ENCODE data around the gene RALGPS1. TPM values are rescaled to one million over a fixed set of nuclear protein-coding genes. Genes with fewer than 3 reads are reported as not detected.

The RALGPS1 gene
- total and polyA plus RNA-seq, 2 donors (not counting 1 experiment from before 2014, with no cell fraction given): 2.0 to 5.9 TPM

DNA sequence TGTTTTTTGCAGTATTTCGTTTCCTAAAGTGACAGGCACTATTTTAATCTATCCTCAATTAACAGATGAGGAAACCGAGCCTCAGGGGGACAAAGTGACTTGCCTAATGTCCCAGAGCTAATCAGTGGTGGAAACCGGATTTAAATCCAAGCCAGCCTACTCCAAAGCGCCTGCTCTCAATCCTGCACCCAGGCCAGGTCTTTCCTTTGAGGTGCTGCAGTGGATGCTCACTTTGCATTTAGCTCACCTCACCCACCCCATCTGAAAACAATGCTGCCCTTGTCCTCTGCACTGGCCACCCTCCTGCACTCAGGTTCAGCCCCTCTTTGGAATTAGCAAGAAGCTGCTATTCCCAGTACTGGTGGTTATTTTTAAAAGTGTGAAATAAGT, 191.9 kb downstream of the RALGPS1 start:
- Histone ChIP-seq H3K4me2 (ENCODE audit: extremely low read depth, insufficient read depth, low read length) (no peak overlapping the region), H3K79me2 (ENCODE audit: control insufficient read depth, insufficient read depth, low read length) (no peaks in the 10 kb centered on the region), H4K20me1 (ENCODE audit: control insufficient read depth, extremely low read depth, insufficient read depth, low read length) (no peaks in the 10 kb centered on the region), H2AFZ (ENCODE audit: low read length) (no peak overlapping the region), H3K4me3 (replicated peaks in 1 of 4; ENCODE audit: control extremely low read depth in 1 of 4, insufficient read depth in 1 of 4, low read depth in 3 of 4, low read length in 4 of 4) (no peak overlapping the region), H3K9ac (ENCODE audit: insufficient read depth, low read length) (no peak overlapping the region), H3K9me3 (ENCODE audit: control insufficient read depth, insufficient read depth, low read depth, low read length) (no peaks in the 10 kb centered on the region), H3K27ac (ENCODE audit: insufficient read depth, low read length) (no peak overlapping the region), H3K27me3 (ENCODE audit: control insufficient read depth, insufficient read depth, low read length) (no peaks in the 10 kb centered on the region), H3K4me1 (ENCODE audit: control insufficient read depth, extremely low read depth, insufficient read depth, low read length) (peaks cover 8% of the 10 kb centered on the region), H3K36me3 (ENCODE audit: control insufficient read depth, insufficient read depth, low read length) (peaks cover 20% of the 10 kb centered on the region)
- DNase-seq (ENCODE audit: low read depth in 2 of 2): no peak
- TF ChIP-seq, protein P1, sequence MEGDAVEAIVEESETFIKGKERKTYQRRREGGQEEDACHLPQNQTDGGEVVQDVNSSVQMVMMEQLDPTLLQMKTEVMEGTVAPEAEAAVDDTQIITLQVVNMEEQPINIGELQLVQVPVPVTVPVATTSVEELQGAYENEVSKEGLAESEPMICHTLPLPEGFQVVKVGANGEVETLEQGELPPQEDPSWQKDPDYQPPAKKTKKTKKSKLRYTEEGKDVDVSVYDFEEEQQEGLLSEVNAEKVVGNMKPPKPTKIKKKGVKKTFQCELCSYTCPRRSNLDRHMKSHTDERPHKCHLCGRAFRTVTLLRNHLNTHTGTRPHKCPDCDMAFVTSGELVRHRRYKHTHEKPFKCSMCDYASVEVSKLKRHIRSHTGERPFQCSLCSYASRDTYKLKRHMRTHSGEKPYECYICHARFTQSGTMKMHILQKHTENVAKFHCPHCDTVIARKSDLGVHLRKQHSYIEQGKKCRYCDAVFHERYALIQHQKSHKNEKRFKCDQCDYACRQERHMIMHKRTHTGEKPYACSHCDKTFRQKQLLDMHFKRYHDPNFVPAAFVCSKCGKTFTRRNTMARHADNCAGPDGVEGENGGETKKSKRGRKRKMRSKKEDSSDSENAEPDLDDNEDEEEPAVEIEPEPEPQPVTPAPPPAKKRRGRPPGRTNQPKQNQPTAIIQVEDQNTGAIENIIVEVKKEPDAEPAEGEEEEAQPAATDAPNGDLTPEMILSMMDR (conservative IDR thresholded peaks at IDR 0.05 in 1 of 2, IDR thresholded peaks at IDR 0.05 in 1 of 2; ENCODE audit: low read depth in 1 of 2, low read length in 2 of 2): no peak
- TF ChIP-seq EZH2 (IDR thresholded peaks at IDR 0.05; ENCODE audit: low read length, missing control alignments): no peak

DNA sequence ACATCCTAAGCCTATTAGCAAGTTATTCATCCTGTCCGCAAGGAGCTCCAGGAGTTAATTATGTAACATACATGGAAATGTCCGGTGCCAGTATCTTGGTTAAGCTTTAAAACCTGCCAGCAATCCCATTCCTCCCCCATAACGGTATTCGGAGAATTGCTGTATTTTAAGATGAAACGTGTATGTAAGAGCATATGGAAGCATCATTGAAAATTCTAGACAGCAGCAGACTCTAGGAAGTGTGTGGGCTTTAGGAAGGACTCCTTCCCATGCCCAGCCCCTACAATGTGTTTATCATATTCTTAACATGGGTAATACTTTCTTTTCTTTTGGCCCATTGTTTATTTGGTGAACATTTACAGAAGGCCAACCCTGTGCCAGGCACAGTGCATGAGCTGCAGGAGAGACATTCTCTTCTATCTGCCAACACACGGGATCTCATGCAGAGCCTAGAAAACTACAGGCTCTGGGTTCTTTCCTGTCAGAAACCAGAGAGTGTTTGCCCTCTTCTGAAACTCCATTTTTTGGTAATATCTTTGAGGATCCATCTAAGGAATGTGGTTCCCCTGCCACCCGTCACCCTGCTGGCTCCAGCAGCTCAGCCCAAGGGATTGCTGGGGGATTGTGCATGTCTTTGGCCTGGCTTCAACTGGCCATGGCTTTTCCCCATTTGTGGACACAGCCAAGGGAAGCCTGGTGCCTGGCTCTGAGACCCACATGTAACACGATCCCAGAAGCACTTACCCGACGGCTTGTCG, 192.8 kb downstream of the RALGPS1 start:
- Histone ChIP-seq H2AFZ (ENCODE audit: low read length) (no peak overlapping the region), H3K79me2 (ENCODE audit: control insufficient read depth, insufficient read depth, low read length) (no peaks in the 10 kb centered on the region), H3K4me2 (ENCODE audit: extremely low read depth, insufficient read depth, low read length) (no peak overlapping the region), H3K9me3 (ENCODE audit: control insufficient read depth, insufficient read depth, low read depth, low read length) (no peaks in the 10 kb centered on the region), H3K27ac (ENCODE audit: insufficient read depth, low read length) (no peak overlapping the region), H4K20me1 (ENCODE audit: control insufficient read depth, extremely low read depth, insufficient read depth, low read length) (no peaks in the 10 kb centered on the region), H3K27me3 (ENCODE audit: control insufficient read depth, insufficient read depth, low read length) (no peaks in the 10 kb centered on the region), H3K36me3 (ENCODE audit: control insufficient read depth, insufficient read depth, low read length) (peaks cover 20% of the 10 kb centered on the region), H3K4me3 (replicated peaks in 1 of 4; ENCODE audit: control extremely low read depth in 1 of 4, insufficient read depth in 1 of 4, low read depth in 3 of 4, low read length in 4 of 4) (no peak overlapping the region), H3K4me1 (ENCODE audit: control insufficient read depth, extremely low read depth, insufficient read depth, low read length) (peaks cover 6% of the 10 kb centered on the region), H3K9ac (ENCODE audit: insufficient read depth, low read length) (no peak overlapping the region)
- DNase-seq (ENCODE audit: low read depth in 2 of 2): no peak
- no peak for TF ChIP-seq EZH2 (IDR thresholded peaks at IDR 0.05; ENCODE audit: low read length, missing control alignments)
- TF ChIP-seq, protein P1 (conservative IDR thresholded peaks at IDR 0.05 in 1 of 2, IDR thresholded peaks at IDR 0.05 in 1 of 2; ENCODE audit: low read depth in 1 of 2, low read length in 2 of 2): no peak

DNA sequence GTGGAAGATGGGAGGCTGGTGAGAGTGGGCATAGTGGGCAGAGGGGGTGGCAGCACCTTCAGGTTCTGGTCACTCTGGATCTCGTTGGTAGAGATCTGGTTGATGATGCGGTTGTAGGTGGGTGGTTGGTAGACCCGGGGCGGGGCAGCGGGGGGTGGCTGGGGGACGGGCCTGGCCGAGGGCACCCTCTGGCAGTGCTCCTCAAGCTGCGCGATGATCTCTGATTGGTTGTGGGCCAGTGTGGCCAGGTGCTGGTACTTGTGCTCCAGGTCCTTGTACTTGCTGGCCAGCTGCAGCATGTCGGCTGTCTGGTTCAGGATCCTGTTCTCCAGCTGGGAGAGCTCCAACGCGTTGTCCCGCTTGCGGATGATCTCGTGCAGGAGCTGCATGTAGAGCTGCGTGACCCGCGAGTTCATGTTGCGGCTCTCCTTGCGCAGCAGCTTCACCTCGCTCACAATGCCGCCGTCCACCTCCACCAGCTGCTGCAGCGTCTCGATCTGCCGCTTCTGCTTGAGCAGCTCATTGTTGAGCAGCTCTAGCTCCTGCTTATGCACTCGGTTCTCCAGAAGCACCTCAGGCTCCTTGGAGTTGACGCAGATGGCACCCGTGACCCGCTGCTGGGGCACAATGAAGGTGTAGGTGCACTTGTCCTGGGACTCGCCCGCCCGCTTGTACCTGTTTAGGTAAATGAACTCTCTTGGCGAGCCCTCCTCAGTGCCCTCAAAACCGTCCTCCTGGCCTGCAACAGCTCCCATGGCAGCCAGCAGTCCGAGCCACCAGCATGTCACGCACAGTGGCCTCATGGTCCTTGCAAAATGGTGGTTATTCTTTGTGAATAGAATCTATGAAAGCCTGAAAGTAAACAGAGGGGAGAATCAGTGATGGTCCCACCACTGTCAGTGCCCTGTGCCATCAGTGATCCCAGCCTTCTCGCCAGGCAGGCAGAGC, 193.6 kb downstream of the RALGPS1 start:
- Histone ChIP-seq H3K79me2 (ENCODE audit: control insufficient read depth, insufficient read depth, low read length) (no peaks in the 10 kb centered on the region), H3K36me3 (ENCODE audit: control insufficient read depth, insufficient read depth, low read length) (peaks cover 20% of the 10 kb centered on the region), H2AFZ (ENCODE audit: low read length) (no peak overlapping the region), H3K9me3 (ENCODE audit: control insufficient read depth, insufficient read depth, low read depth, low read length) (no peaks in the 10 kb centered on the region), H3K27ac (ENCODE audit: insufficient read depth, low read length) (no peak overlapping the region), H3K4me1 (ENCODE audit: control insufficient read depth, extremely low read depth, insufficient read depth, low read length) (peaks cover 2% of the 10 kb centered on the region), H3K4me3 (replicated peaks in 1 of 4; ENCODE audit: control extremely low read depth in 1 of 4, insufficient read depth in 1 of 4, low read depth in 3 of 4, low read length in 4 of 4) (no peak overlapping the region), H3K27me3 (ENCODE audit: control insufficient read depth, insufficient read depth, low read length) (no peaks in the 10 kb centered on the region), H4K20me1 (ENCODE audit: control insufficient read depth, extremely low read depth, insufficient read depth, low read length) (no peaks in the 10 kb centered on the region), H3K4me2 (ENCODE audit: extremely low read depth, insufficient read depth, low read length) (no peak overlapping the region), H3K9ac (ENCODE audit: insufficient read depth, low read length) (no peak overlapping the region)
- TF ChIP-seq EZH2 (IDR thresholded peaks at IDR 0.05; ENCODE audit: low read length, missing control alignments): no peak
- TF ChIP-seq, protein P1 (conservative IDR thresholded peaks at IDR 0.05 in 1 of 2, IDR thresholded peaks at IDR 0.05 in 1 of 2; ENCODE audit: low read depth in 1 of 2, low read length in 2 of 2): no peak
- DNase-seq (ENCODE audit: low read depth in 2 of 2): no peak

Data from fibroblast of lung (primary cell).